GM12891 (cell line): ENCODE measurements around the gene CARD14.

ENCODE experiments used
- POLR2A ChIP-seq: IDR thresholded peaks from 2 replicates; pipeline ENCODE4 v1.6.1; 2011; ENCODE audit warnings: low read depth, low read length, control low read depth
- POLR2AphosphoS5 ChIP-seq: IDR thresholded peaks from 2 replicates; pipeline ENCODE4 v1.6.1; 2011; ENCODE audit warnings: low read depth, low read length, control low read depth
- SPI1 ChIP-seq: IDR thresholded peaks from 2 replicates; pipeline ENCODE4 v1.6.1; 2011; ENCODE audit warnings: low read depth, low read length, control low read depth
- TAF1 ChIP-seq: IDR thresholded peaks from 2 replicates; pipeline ENCODE4 v1.6.1; 2011; ENCODE audit warnings: low read depth, low read length, control low read depth

DNA sequence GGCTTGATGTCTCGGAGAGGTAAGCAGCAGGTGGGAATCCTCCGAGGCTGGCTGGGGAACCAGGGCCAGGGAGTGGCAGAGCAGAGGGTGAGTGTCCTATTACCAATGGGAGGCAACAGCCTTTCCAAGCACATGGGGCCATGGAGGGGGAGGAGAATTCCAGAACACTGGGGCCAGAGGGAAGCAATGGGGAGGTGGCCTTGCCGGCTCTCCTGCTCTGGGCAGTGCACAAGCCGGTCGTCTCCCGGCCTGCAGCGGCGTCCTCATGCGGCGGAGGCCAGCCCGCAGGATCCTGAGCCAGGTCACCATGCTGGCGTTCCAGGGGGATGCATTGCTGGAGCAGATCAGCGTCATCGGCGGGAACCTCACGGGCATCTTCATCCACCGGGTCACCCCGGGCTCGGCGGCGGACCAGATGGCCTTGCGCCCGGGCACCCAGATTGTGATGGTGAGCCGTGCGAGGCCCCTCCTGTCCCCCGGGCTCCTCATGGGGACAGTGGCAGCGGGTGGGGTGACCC is 28.4 kb downstream of the CARD14 start:
- TF ChIP-seq TAF1 (no peak), POLR2AphosphoS5 (no peak), POLR2A (no peak), SPI1 (no peak)
